CD4-positive, alpha-beta T cell (primary cell): ENCODE results near the gene XK. TPM values are rescaled to one million over a fixed set of nuclear protein-coding genes. Genes with fewer than 3 reads are reported as not detected.

Source experiments
- ATAC-seq: fragments of 200-7000 bp; cut with Tn5 transposase; one replicate; pipeline ENCODE4 v1.10.0; 2022; ENCODE audit warnings: mild to moderate bottlenecking; ENCODE audit not compliant: poor library complexity
- CTCF ChIA-PET: fragments of 350-600 bp; sonication (Branson Sonifier 250); formaldehyde crosslinking; loops from one replicate; lab custom pipeline; 2021; ENCODE audit warnings: antibody characterized with exemption, inconsistent platforms; lab: Charles Lee
- POLR2A ChIA-PET: fragments of 350-600 bp; sonication (Branson Sonifier 250); formaldehyde crosslinking; loops from one replicate; lab custom pipeline; 2021; ENCODE audit warnings: antibody characterized with exemption, inconsistent platforms; lab: Charles Lee
- DNase-seq, 14 experiments: peaks; one replicate each; pipeline ENCODE4 v3.0.0-alpha.2; 2013 to 2020; ENCODE audit warnings: mixed read lengths in 2 of 14
- H3K27ac ChIP-seq, 2 donors: one replicate each; pipeline versions ENCODE4 v1.5.1 to v1.7.0; 2013; ENCODE audit warnings: low read length in 2 of 2, low read depth in 1 of 2, mild to moderate bottlenecking in 1 of 2
- H3K27me3 ChIP-seq, 2 experiments: 1 replicate in 1 of 2; 2 replicates in 1 of 2; pipeline versions ENCODE4 v1.6.1 to v1.7.0; 2013; ENCODE audit warnings: low read length in 2 of 2, control low read depth in 1 of 2, mild to moderate bottlenecking in 1 of 2, moderate library complexity in 1 of 2; ENCODE audit not compliant: insufficient read depth in 2 of 2, control insufficient read depth in 1 of 2
- H3K36me3 ChIP-seq: one replicate; pipeline ENCODE4 v1.6.1; 2013; ENCODE audit warnings: low read length, control low read depth; ENCODE audit not compliant: insufficient read depth
- H3K4me1 ChIP-seq: one replicate; pipeline ENCODE4 v1.6.1; 2013; ENCODE audit warnings: low read length, control low read depth; ENCODE audit not compliant: insufficient read depth
- H3K4me3 ChIP-seq: one replicate; pipeline ENCODE4 v1.5.1; 2013; ENCODE audit warnings: mild to moderate bottlenecking, low read length, moderate library complexity
- H3K9me3 ChIP-seq, 2 experiments: 1 replicate in 1 of 2; 2 replicates in 1 of 2; pipeline versions ENCODE4 v1.6.1 to v1.7.0; 2013; ENCODE audit warnings: low read length in 2 of 2, mild to moderate bottlenecking in 2 of 2, control low read depth in 1 of 2, moderate library complexity in 1 of 2; ENCODE audit not compliant: control insufficient read depth in 1 of 2, insufficient read depth in 1 of 2
- H3K27ac Mint-ChIP-seq: one replicate; pipeline ENCODE4 v1.8.0; 2020; ENCODE audit warnings: mixed read lengths
- H3K27me3 Mint-ChIP-seq: one replicate; pipeline ENCODE4 v1.8.0; 2021; ENCODE audit warnings: mixed read lengths
- H3K36me3 Mint-ChIP-seq: one replicate; pipeline ENCODE4 v1.8.0; 2021; ENCODE audit warnings: low read depth, mixed read lengths
- H3K4me1 Mint-ChIP-seq: one replicate; pipeline ENCODE4 v1.8.0; 2021; ENCODE audit warnings: low read depth, mixed read lengths
- H3K4me3 Mint-ChIP-seq: one replicate; pipeline ENCODE4 v1.8.0; 2020; ENCODE audit warnings: mild to moderate bottlenecking, mixed read lengths
- H3K9me3 Mint-ChIP-seq: one replicate; pipeline ENCODE4 v1.8.0; 2020; ENCODE audit warnings: mixed read lengths
- CTCF ChIP-seq: fragments of 200-600 bp; IDR thresholded peaks from one replicate; pipeline ENCODE4 v1.8.0; 2022; ENCODE audit warnings: antibody characterized with exemption, mild to moderate bottlenecking
- intact Hi-C, 2 experiments: fragments of 100-400 bp; cut with DNase I in 1 of 2; cut with micrococcal nuclease in 1 of 2; formaldehyde crosslinking; loops; one replicate each; pipeline versions ENCODE4 v1.15.1 to v1.9.0; 2023 to 2025; cut with DNase I, micrococcal nuclease
- total RNA-seq, 174 experiments: library from RNA in 2 of 174; stranded (reverse) in 2 of 174; gene quantifications; one replicate each; pipeline ENCODE4 v1.2.3 and lab custom pipeline; 2021 to 2026

XK gene
- total RNA-seq, 2 experiments from 2014 or later, result 0.05 TPM; not detected in 1

GRCh38 chrX:37678574-37678973 lies 7.0 kb upstream of the XK start:
- Mint-ChIP-seq H3K27me3 (no peaks in the 10 kb centered on the region), H3K36me3 (no peaks in the 10 kb centered on the region), H3K4me3 (no peak overlapping the region), H3K4me1 (no peaks in the 10 kb centered on the region), H3K9me3 (no peaks in the 10 kb centered on the region), H3K27ac (no peak overlapping the region)
- Histone ChIP-seq H3K27ac (no peak overlapping the region), H3K9me3 (no peaks in the 10 kb centered on the region), H3K36me3 (no peaks in the 10 kb centered on the region), H3K4me1 (no peaks in the 10 kb centered on the region), H3K4me3 (no peak overlapping the region), H3K27me3 (no peaks in the 10 kb centered on the region)
- POLR2A ChIA-PET, result no interaction called here
- no peak for TF ChIP-seq CTCF
- CTCF ChIA-PET, result no interaction called here
- DNase-seq (no peak), ATAC-seq (no peak)
- intact Hi-C loops, result no loop called here

- Mint-ChIP-seq H3K9me3 (no peaks in the 10 kb centered on the region), H3K4me3 (no peak overlapping the region), H3K36me3 (no peaks in the 10 kb centered on the region), H3K27me3 (no peaks in the 10 kb centered on the region), H3K27ac (no peak overlapping the region), H3K4me1 (no peaks in the 10 kb centered on the region)
- Histone ChIP-seq H3K9me3 (no peaks in the 10 kb centered on the region), H3K36me3 (no peaks in the 10 kb centered on the region), H3K27ac (no peak overlapping the region), H3K4me3 (no peak overlapping the region), H3K4me1 (no peaks in the 10 kb centered on the region), H3K27me3 (no peaks in the 10 kb centered on the region)
- no peak for TF ChIP-seq CTCF
- no peak for ATAC-seq
- POLR2A ChIA-PET, result no interaction called here
- intact Hi-C loops, result no loop called here
- DNase-seq, result no peak
- CTCF ChIA-PET, result no interaction called here
These were observed 6.4 kb upstream of the XK start for GRCh38 chrX:37679230-37679629.

GRCh38 chrX:37679888-37680287 lies 5.7 kb upstream of the XK start:
- H3K9me3 Mint-ChIP-seq, result no peaks in the 10 kb centered on the region
- no peak for DNase-seq
- H3K9me3 ChIP-seq, result no peaks in the 10 kb centered on the region
- no peaks in the 10 kb centered on the region for H3K36me3 Mint-ChIP-seq
- H3K4me3 Mint-ChIP-seq, result no peak overlapping the region
- no peaks in the 10 kb centered on the region for H3K36me3 ChIP-seq
- no peaks in the 10 kb centered on the region for H3K4me1 Mint-ChIP-seq
- ChIA-PET POLR2A (no interaction called here), CTCF (no interaction called here)
- no peak overlapping the region for H3K4me3 ChIP-seq
- intact Hi-C loops, result no loop called here
- H3K27ac ChIP-seq, result no peak overlapping the region
- no peaks in the 10 kb centered on the region for H3K27me3 Mint-ChIP-seq
- no peak for TF ChIP-seq CTCF
- ATAC-seq, result no peak
- H3K27me3 ChIP-seq, result no peaks in the 10 kb centered on the region
- H3K4me1 ChIP-seq, result no peaks in the 10 kb centered on the region
- no peak overlapping the region for H3K27ac Mint-ChIP-seq
